NCI-H128 (cell line): ENCODE results near the gene SH3YL1.

ENCODE experiments used
- DNase-seq: peaks from one replicate; lab custom pipeline; 2025; ENCODE audit not compliant: unreplicated experiment; lab: John Stamatoyannopoulos, UW

The SH3YL1 gene

GRCh38 chr2:282371-283263 is 18.8 kb upstream of the SH3YL1 start:
- DNase-seq, result no peak

- no peak for DNase-seq
Measured at GRCh38 chr2:281381-281780, 17.5 kb upstream of the SH3YL1 start.

- DNase-seq, result no peak
Measured at GRCh38 chr2:280650-281110, 16.8 kb upstream of the SH3YL1 start.

DNA sequence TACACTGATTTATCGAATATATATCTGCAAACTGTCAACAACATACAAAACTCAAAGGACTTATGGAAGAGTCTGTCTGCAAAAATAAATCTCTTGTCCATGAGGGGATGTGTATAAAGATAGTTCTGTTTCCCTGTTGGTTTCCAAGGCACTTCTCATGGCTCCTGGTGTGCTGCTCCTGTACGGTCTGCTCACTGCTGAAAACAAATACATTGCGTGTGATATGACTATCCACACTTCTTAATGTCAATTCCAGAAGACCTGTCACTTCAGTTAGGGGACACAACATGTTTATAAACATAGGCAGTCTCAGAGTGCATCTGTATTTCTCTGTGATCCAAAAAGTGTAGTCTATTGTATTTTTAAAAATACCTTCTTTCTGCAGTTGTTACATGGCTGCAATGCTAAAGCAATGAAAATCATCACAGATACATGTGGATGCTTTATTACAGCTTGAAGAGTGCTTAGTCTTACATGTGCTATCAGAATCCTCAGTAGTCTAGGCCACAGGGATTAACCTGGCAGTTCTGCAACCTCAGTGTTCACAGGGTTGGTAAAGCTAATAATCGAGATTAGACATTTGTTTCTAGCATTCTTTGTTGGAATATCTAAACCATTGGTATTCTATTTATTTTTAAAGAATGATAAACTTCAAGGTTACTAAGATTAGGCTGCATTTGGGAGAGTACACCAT is 16.3 kb upstream of the SH3YL1 start:
- no peak for DNase-seq

GRCh38 chr2:279366-279765 is 15.5 kb upstream of the SH3YL1 start:
- DNase-seq, result no peak

GRCh38 chr2:278927-279320 is 15.1 kb upstream of the SH3YL1 start:
- DNase-seq, result no peak

DNA sequence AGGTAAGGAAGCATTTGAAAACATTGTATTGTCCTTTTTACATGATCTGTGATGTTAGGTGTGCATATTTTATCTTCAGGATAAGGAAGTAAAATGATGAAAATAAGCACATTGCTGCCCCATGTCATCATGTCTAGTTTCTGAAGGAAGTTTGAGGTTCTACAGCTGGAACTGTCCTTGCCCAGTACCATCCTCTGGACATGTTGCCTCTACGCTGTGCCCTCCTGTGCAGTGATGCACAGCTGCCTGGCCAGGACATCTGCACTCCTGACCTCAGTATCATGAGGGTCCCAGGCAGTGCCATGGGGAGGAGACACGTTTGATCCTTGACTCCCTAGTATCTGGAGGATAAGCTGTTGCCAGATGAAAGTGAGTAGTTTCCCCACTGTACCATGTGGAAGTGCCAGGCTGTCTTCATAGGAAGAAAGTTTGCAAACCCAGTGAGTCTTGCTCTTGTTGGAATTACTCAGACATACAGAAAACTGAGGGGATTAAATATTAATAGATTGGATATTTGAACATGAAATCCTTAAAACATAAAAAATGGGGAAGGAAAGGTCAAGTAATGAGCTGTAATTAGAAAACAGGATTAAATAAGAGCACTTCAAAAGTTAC is 14.6 kb upstream of the SH3YL1 start:
- no peak for DNase-seq

GRCh38 chr2:275466-275865 is 11.6 kb upstream of the SH3YL1 start:
- DNase-seq, result no peak

DNA sequence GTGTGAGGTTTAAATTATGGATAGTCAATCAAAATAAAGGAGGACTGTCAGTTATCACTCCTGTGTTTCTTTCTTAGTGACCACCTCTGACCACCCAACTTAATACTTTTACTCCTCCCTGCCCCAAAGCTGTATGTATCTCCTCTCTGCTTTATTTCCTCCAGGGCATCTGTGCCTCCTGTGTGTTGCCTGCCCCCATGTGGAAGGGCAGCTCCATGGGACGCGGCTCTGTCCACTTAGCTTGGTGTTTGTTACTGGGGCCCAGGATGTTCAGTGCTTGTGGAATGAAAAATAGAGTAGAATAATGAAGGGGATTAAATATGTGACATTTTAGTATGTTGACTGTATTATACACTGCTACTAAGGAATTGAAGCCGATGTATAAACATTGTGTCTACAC is 10.7 kb upstream of the SH3YL1 start:
- no peak for DNase-seq

- peak; percentile 61 for DNase-seq
Measured at GRCh38 chr2:273333-273732, 9.5 kb upstream of the SH3YL1 start.

GRCh38 chr2:271917-272316 is 8.1 kb upstream of the SH3YL1 start:
- no peak for DNase-seq

- DNase-seq, result no peak
Measured at GRCh38 chr2:270861-271260, 7.0 kb upstream of the SH3YL1 start.

GRCh38 chr2:269356-270030 is 5.7 kb upstream of the SH3YL1 start:
- DNase-seq, result no peak

GRCh38 chr2:268323-268722 is 4.5 kb upstream of the SH3YL1 start:
- no peak for DNase-seq

DNA sequence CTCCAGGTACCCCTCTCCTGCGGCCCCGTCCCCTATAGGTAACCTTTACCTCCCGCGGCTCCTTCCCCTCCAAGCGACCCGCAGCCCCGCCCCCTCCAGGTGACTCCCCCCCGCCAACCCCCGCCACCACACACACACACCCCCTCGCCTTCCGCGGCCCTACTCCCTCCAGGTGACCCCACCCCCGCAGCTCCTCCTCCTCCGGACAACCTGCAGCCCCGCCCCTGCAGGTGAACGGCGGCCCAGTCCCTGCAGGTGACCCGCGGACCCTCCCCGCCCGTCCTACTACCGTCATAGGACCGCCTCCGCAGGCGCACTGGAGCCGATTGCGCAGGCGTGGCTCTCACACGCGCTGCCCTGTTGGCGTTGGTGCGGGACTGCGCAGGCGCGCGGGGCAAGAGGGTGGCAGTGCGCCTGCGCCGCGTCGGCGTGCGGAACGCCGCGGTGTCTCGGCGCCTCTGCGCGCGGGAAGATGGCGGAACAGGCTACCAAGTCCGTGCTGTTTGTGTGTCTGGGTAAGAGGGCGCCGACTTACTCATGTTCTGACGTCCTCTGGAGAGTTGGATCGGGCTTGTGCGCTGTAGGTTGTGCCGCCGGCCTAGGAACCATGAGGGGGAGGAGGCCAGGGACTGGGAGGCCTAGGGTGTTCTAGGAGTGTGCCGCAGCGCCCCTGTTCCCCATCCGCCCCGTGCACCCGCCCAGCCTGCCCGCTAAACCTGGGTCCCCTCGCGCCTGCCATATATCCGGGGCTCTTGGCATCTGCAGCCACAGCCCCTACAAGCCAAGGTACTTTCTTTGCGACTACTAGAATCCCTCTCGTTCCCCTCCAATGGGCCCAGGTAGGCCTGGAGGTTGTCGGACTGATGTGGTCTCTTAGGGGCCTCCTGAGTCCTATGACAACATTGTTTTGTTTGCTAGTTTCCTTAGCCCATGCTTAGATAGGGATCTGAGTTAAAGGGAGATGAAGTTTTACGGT is 949 bp upstream of the SH3YL1 start, which contains the start of gene ACP1:
Gene ACP1, plus strand, starts transcription at position 455 of the 976 bp plus-strand sequence. Its CDS starts 18 bp downstream, at position 473.
- peak; percentile 95 for DNase-seq

DNA sequence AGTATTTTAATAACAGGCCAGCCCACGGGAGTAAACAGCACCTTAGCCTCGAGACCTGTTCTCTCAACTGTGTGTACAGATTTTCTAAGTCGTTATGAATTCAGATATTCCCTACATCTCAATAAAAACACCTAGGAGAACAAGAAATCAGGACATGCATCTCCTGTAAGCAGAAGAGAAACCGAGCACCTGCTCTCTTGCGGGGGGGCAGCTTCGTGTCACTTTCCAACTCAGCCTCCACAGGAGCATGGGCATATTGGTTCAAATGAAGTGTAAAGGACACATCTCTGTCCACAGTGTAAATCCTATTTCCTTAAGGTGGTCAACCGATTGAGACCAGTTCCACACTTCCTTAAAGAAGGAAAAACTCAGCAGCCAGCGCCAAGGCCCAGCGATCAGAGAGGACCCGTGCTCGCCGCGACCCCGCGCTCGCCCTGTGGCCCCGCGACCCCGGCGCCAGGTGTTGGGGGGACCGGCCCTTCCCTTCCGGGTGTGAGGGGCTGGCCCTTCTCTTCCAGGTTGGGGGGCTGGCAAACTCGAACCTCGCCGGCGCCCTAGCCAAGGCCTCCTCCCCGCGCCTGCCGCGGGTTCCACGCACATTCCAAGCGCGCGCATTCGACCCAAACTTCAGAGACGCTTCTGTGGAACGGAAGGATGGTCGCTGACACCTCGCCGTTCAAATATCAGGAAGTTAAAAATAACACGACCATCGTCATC is 652 bp downstream of the SH3YL1 start:
- DNase-seq, result no peak

GRCh38 chr2:262117-262516 is 1.7 kb downstream of the SH3YL1 start:
- DNase-seq, result no peak

GRCh38 chr2:260507-261161 is 3.2 kb downstream of the SH3YL1 start:
- no peak for DNase-seq

- no peak for DNase-seq
Measured at GRCh38 chr2:259789-260331, 4.0 kb downstream of the SH3YL1 start.
